HEK293 (cell line): ENCODE results near the gene TTC23.

Experiments
- GLI2 ChIP-seq: fragments of 450-650 bp; formaldehyde crosslinking; IDR thresholded peaks from 2 replicates; pipeline ENCODE4; 2017; ENCODE audit warnings: missing biosample characterization, missing genetic modification characterization, low read depth, borderline replicate concordance
- MYNN ChIP-seq: fragments of 450-650 bp; formaldehyde crosslinking; IDR thresholded peaks from 2 replicates; pipeline ENCODE4 v1.5.1; 2016; ENCODE audit warnings: missing biosample characterization, missing genetic modification characterization, borderline replicate concordance
- MZF1 ChIP-seq: fragments of 450-650 bp; formaldehyde crosslinking; IDR thresholded peaks from 2 replicates; pipeline ENCODE4 v1.5.1; 2017; ENCODE audit warnings: missing biosample characterization, missing genetic modification characterization, borderline replicate concordance
- SETDB1 ChIP-seq: IDR thresholded peaks from one replicate; pipeline ENCODE4 v1.6.1; 2017; ENCODE audit warnings: mild to moderate bottlenecking, low read length, moderate library complexity, mixed read lengths; ENCODE audit not compliant: insufficient read length
- ZNF175 ChIP-seq: fragments of 450-650 bp; formaldehyde crosslinking; IDR thresholded peaks from 2 replicates; pipeline ENCODE4 v1.5.1; 2016; ENCODE audit warnings: missing biosample characterization, missing genetic modification characterization
- ZNF341 ChIP-seq: fragments of 450-650 bp; formaldehyde crosslinking; IDR thresholded peaks from 2 replicates; pipeline ENCODE4; 2016; ENCODE audit warnings: low read depth, missing biosample characterization, missing genetic modification characterization
- ZNF362 ChIP-seq: fragments of 450-650 bp; formaldehyde crosslinking; IDR thresholded peaks from 2 replicates; pipeline ENCODE4 v1.5.1; 2016; ENCODE audit warnings: missing biosample characterization, missing genetic modification characterization
- ZNF549 ChIP-seq: fragments of 450-650 bp; IDR thresholded peaks from 2 replicates; pipeline ENCODE4 v1.5.1; 2018; ENCODE audit warnings: missing biosample characterization, missing genetic modification characterization, mild to moderate bottlenecking, inconsistent platforms, moderate library complexity
- ZNF624 ChIP-seq: fragments of 450-650 bp; formaldehyde crosslinking; IDR thresholded peaks from 2 replicates; pipeline ENCODE4 v1.5.1; 2017; ENCODE audit warnings: missing biosample characterization, missing genetic modification characterization
- ZNF777 ChIP-seq: fragments of 450-650 bp; formaldehyde crosslinking; IDR thresholded peaks from 2 replicates; pipeline ENCODE4 v1.5.1; 2017; ENCODE audit warnings: missing biosample characterization, missing genetic modification characterization, borderline replicate concordance
- ZNF792 ChIP-seq: fragments of 450-650 bp; formaldehyde crosslinking; IDR thresholded peaks from 2 replicates; pipeline ENCODE4 v1.5.1; 2016; ENCODE audit warnings: missing biosample characterization, missing genetic modification characterization
- TF ChIP-seq, protein P1 (sequence below): fragments of 450-650 bp; formaldehyde crosslinking; IDR thresholded peaks from 2 replicates; pipeline ENCODE4 v1.5.1; 2016; ENCODE audit warnings: missing biosample characterization, missing genetic modification characterization
- TF ChIP-seq, protein P2 (sequence below): fragments of 450-650 bp; formaldehyde crosslinking; IDR thresholded peaks from 2 replicates; pipeline ENCODE4 v1.5.1; 2016; ENCODE audit warnings: missing biosample characterization, missing genetic modification characterization, borderline replicate concordance

- TF ChIP-seq, protein P1, sequence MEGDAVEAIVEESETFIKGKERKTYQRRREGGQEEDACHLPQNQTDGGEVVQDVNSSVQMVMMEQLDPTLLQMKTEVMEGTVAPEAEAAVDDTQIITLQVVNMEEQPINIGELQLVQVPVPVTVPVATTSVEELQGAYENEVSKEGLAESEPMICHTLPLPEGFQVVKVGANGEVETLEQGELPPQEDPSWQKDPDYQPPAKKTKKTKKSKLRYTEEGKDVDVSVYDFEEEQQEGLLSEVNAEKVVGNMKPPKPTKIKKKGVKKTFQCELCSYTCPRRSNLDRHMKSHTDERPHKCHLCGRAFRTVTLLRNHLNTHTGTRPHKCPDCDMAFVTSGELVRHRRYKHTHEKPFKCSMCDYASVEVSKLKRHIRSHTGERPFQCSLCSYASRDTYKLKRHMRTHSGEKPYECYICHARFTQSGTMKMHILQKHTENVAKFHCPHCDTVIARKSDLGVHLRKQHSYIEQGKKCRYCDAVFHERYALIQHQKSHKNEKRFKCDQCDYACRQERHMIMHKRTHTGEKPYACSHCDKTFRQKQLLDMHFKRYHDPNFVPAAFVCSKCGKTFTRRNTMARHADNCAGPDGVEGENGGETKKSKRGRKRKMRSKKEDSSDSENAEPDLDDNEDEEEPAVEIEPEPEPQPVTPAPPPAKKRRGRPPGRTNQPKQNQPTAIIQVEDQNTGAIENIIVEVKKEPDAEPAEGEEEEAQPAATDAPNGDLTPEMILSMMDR, result no peak
- TF ChIP-seq GLI2 (tag by site-specific recombination) (no peak), ZNF549 (no peak), ZNF362 (no peak), ZNF777 (tag by site-specific recombination) (no peak), MZF1 (no peak), SETDB1 (no peak), ZNF341 (no peak), ZNF624 (tag by site-specific recombination) (no peak), ZNF792 (tag by site-specific recombination) (no peak), MYNN (tag by site-specific recombination) (no peak), ZNF175 (no peak)
- TF ChIP-seq, protein P2, sequence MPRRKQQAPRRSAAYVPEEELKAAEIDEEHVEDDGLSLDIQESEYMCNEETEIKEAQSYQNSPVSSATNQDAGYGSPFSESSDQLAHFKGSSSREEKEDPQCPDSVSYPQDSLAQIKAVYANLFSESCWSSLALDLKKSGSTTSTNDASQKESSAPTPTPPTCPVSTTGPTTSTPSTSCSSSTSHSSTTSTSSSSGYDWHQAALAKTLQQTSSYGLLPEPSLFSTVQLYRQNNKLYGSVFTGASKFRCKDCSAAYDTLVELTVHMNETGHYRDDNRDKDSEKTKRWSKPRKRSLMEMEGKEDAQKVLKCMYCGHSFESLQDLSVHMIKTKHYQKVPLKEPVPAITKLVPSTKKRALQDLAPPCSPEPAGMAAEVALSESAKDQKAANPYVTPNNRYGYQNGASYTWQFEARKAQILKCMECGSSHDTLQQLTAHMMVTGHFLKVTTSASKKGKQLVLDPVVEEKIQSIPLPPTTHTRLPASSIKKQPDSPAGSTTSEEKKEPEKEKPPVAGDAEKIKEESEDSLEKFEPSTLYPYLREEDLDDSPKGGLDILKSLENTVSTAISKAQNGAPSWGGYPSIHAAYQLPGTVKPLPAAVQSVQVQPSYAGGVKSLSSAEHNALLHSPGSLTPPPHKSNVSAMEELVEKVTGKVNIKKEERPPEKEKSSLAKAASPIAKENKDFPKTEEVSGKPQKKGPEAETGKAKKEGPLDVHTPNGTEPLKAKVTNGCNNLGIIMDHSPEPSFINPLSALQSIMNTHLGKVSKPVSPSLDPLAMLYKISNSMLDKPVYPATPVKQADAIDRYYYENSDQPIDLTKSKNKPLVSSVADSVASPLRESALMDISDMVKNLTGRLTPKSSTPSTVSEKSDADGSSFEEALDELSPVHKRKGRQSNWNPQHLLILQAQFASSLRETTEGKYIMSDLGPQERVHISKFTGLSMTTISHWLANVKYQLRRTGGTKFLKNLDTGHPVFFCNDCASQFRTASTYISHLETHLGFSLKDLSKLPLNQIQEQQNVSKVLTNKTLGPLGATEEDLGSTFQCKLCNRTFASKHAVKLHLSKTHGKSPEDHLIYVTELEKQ (tag by site-specific recombination), result no peak
Measured at GRCh38 chr15:99101501-99101900, 147.9 kb downstream of the TTC23 start.
